NB4 (cell line): Measurements from ENCODE around the gene ZFYVE1.

Experiments used
- CTCF ChIP-seq: IDR thresholded peaks from one replicate; pipeline ENCODE4 v1.5.1; 2012; ENCODE audit warnings: low read depth, low read length
- MAX ChIP-seq: IDR thresholded peaks from 2 replicates; pipeline ENCODE4 v1.6.1; 2011; ENCODE audit warnings: low read depth, low read length
- MYC ChIP-seq: IDR thresholded peaks from 2 replicates; pipeline ENCODE4 v1.6.1; 2011; ENCODE audit warnings: low read depth, low read length
- POLR2A ChIP-seq: IDR thresholded peaks from 2 replicates; pipeline ENCODE4 v1.6.1; 2011; ENCODE audit warnings: mild to moderate bottlenecking; ENCODE audit not compliant: insufficient read length; ENCODE audit errors: extremely low read depth

- no peak for TF ChIP-seq CTCF
- no peak for TF ChIP-seq MAX
- no peak for TF ChIP-seq MYC
- TF ChIP-seq POLR2A, result no peak
Observed at GRCh38 chr14:72998252-72998903, 28.5 kb downstream of the ZFYVE1 start.
